Memory B cell (primary cell): ENCODE measurements around the gene SNAPC4.
"Not testable (repeated sequence)": the region's sequence is repeated elsewhere in the genome, so short reads cannot be mapped to it uniquely, and the experiment has no call there.

Experiments used
- ATAC-seq: fragments of 150-1000 bp; cut with Tn5 transposase; 2 replicates; pipeline ENCODE4 v1.10.0; 2021; ENCODE audit warnings: low read depth, mild to moderate bottlenecking, moderate library complexity
- DNase-seq, 2 donors: peaks; one replicate each; pipeline ENCODE4 v3.0.0; 2022; ENCODE audit warnings: low spot score in 2 of 2
- H3K27ac Mint-ChIP-seq: one replicate; pipeline ENCODE4 v1.8.0; 2022; ENCODE audit warnings: mild to moderate bottlenecking, moderate library complexity, mixed read lengths
- H3K27me3 Mint-ChIP-seq: one replicate; pipeline ENCODE4 v1.8.0; 2022; ENCODE audit warnings: mixed read lengths
- H3K36me3 Mint-ChIP-seq: one replicate; pipeline ENCODE4 v1.8.0; 2022; ENCODE audit warnings: mild to moderate bottlenecking, mixed read lengths
- H3K4me1 Mint-ChIP-seq: one replicate; pipeline ENCODE4 v1.8.0; 2022; ENCODE audit warnings: mixed read lengths
- H3K4me3 Mint-ChIP-seq: one replicate; pipeline ENCODE4 v1.8.0; 2022; ENCODE audit warnings: mild to moderate bottlenecking, moderate library complexity, mixed read lengths
- H3K9me3 Mint-ChIP-seq: one replicate; pipeline ENCODE4 v1.8.0; 2022; ENCODE audit warnings: mixed read lengths

SNAPC4 gene

DNA sequence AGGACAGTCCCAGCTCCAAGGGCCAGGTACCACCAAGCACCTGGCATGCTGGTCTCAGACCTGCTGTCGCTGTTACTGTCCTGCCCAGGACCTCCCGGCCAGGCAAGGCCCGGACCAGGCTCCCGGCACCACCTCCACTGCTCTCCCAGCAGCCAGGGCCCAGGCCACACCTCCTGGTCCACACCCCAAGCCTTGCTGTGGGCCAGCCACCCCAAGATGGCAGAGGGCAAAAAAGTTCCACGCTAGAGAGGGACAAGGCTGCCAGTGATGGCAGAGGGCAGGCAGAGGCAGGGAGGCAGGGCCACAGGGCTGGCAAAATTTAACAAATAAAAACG, 37.6 kb downstream of the SNAPC4 start:
- ATAC-seq, result no peak
- H3K4me3 Mint-ChIP-seq, result no peak overlapping the region
- H3K9me3 Mint-ChIP-seq, result no peaks in the 10 kb centered on the region
- no peak overlapping the region for H3K27ac Mint-ChIP-seq
- DNase-seq, result no peak
- peaks cover 6% of the 10 kb centered on the region for H3K4me1 Mint-ChIP-seq
- no peaks in the 10 kb centered on the region for H3K27me3 Mint-ChIP-seq
- peaks cover 1% of the 10 kb centered on the region for H3K36me3 Mint-ChIP-seq

DNA sequence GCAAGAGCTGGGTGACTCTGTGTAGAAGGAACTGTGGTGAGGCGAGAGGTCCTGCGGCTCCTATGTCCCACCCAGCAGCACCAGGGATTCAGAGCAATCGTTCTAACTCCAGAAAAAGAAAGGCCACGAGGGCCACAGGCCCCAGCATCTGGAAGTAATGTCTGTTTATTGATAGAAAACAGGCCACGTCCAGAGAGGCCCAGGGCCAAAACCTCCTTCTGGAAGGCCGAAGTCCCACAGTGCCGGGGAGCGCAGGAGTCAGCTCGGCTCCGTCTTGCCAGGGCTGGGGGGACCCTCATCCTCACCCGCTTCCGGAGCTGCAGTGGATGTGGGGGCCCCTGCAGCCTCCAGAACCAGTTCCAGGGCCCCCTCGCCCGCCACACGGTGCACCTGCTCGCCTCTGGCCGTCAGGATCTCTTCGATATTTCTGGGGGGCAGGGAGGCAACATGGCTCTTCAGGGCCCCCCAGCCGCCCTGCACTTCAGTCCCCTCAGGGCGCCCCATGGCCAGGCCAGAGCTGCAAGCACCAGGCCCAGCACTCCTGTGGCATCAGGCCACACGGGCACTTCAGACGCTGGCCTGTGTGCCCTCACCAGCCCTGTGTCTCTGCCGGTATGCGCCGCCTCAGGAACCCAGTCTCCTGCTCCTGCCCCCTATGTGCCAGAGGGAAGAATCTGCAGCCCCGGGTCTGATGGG, 38.1 kb downstream of the SNAPC4 start:
- H3K27me3 Mint-ChIP-seq, result no peaks in the 10 kb centered on the region
- H3K9me3 Mint-ChIP-seq, result no peaks in the 10 kb centered on the region
- ATAC-seq (no peak), DNase-seq (no peak)
- no peak overlapping the region for H3K27ac Mint-ChIP-seq
- H3K36me3 Mint-ChIP-seq, result peaks cover 1% of the 10 kb centered on the region
- peaks cover 6% of the 10 kb centered on the region for H3K4me1 Mint-ChIP-seq
- no peak overlapping the region for H3K4me3 Mint-ChIP-seq

DNA sequence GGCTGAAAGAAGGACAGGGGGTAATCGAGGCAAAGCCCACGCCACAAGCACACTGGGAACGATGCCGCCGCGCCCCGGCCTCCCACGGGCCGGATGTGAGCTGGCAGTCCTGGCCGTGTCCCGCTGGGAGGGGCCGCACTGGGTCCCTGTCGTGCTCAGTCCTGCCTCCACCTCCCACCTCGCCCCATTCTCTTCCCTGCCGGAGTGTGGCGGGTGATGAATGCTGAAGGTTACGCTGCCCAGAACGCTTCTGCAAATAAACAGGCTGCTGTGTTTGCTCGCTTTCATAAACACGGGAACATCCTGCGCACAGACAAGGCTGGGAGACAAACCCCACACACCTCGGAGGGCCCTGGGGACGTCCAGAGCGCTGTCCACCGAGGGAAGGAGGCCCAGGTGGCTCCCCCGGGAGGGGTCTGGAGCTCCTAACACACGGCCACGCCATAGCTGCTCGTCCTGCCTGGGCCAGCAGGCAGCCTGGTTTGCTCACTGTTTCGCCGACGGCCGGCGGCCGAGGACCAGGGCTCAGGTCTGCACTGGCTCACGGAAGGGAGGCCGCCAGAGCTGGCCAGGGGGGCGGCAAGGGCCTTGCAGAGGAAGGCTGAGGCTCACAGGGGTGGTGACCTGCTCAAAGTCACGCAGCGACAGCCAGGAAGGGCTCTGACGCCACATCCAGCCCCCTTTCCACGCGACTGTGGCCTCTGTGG, 38.8 kb downstream of the SNAPC4 start:
- peaks cover 1% of the 10 kb centered on the region for H3K36me3 Mint-ChIP-seq
- H3K4me1 Mint-ChIP-seq, result peaks cover 6% of the 10 kb centered on the region
- no peaks in the 10 kb centered on the region for H3K9me3 Mint-ChIP-seq
- H3K27me3 Mint-ChIP-seq, result peaks cover 2% of the 10 kb centered on the region
- ATAC-seq (no peak), DNase-seq (no peak)
- no peak overlapping the region for H3K27ac Mint-ChIP-seq
- no peak overlapping the region for H3K4me3 Mint-ChIP-seq

DNA sequence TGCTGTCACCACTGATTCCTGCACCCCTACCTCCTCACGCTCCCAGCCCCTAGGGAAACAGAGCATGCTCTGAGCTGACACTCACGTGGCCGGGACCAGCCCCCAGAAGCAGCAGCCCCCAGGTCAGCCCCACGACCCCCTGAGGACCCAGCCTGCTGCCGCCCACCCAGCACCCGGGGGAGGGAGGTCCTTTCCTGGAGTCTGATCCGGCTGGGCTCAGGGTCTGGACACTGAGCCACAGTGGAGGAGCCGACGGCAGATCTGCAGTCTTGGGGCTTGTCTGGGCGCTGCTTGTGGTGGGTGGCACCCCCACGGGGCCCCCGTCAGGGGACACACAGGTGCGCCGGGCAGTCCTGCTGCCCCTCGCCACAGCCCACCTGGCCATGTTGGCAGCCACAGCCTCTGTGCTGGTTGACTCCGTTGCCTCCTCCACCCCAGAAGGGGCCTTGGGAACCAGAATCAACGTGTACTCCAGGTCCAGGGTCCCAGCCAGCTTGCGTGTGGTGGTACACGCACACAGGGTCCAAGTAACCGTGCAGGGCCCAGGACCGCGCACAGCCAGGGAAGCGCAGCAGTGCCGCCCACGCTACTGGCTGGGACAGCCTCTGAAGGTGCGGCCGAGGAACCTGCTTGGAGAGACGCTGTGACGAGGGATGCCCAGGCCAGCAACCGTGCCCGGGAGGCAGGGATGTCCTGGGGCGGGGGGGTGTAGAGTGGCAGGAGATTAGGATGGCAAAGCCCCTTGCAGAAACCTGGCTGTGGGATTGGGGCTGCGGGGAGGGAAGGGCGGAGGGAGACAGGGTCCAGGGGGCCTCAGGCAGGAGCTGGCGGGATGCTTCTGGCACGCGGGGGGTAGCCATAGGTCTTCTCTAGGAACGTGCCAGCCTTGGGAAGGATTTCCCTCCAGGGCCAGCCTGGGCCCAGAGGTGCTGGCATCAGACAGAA, 39.9 kb downstream of the SNAPC4 start:
- Mint-ChIP-seq H3K27me3 (peaks cover 2% of the 10 kb centered on the region), H3K27ac (no peak overlapping the region), H3K4me3 (no peak overlapping the region), H3K9me3 (no peaks in the 10 kb centered on the region), H3K4me1 (no peaks in the 10 kb centered on the region), H3K36me3 (peaks cover 1% of the 10 kb centered on the region)
- ATAC-seq (no peak), DNase-seq (no peak)

DNA sequence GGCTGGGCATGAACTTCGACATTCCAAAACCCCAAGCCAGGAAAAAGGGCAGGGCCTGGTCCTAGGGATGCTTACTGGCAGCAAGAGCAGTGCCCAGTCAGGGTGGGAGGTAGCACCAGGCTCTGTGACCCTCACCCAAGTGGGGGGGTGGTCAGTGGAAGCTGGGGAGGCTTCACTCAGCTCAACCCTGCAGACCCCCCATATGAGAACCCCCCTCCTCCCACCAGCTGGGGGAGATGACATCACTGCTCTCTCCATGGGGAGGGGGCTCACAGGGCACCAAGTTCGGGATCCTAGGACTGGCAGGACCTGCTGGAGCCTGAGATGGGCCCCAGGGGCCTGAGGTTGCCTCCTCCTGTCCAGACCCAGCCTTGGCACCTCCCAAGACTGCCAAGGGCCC, 41.1 kb downstream of the SNAPC4 start:
- H3K4me3 Mint-ChIP-seq, result no peak overlapping the region
- peaks cover 4% of the 10 kb centered on the region for H3K4me1 Mint-ChIP-seq
- H3K9me3 Mint-ChIP-seq, result no peaks in the 10 kb centered on the region
- H3K27me3 Mint-ChIP-seq, result peaks cover 6% of the 10 kb centered on the region
- no peak overlapping the region for H3K27ac Mint-ChIP-seq
- H3K36me3 Mint-ChIP-seq, result peaks cover 1% of the 10 kb centered on the region
- no peak for ATAC-seq
- DNase-seq, result no peak

DNA sequence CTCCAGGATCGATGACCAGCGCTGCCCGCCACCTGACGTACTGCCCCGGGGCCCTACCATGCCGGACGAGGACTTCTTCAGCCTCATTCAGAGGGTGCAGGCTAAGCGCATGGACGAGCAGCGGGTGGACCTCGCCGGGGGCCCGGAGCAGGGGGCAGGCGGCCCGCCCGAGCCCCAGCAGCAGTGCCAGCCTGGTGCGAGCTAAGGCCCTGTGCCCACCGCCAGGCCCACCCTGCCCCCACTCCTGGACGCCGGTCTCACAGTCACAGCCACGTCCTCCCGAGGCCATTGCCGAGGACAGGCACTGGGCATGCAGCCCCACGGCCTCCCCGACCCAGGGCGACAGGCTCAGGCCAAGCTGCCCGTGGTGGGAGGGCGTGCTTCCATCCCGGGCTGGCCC, 42.0 kb downstream of the SNAPC4 start:
- Mint-ChIP-seq H3K4me3 (no peak overlapping the region), H3K9me3 (no peaks in the 10 kb centered on the region), H3K27ac (no peak overlapping the region), H3K27me3 (peaks cover 6% of the 10 kb centered on the region), H3K36me3 (peaks cover 1% of the 10 kb centered on the region), H3K4me1 (peaks cover 4% of the 10 kb centered on the region)
- DNase-seq, result no peak
- no peak for ATAC-seq

DNA sequence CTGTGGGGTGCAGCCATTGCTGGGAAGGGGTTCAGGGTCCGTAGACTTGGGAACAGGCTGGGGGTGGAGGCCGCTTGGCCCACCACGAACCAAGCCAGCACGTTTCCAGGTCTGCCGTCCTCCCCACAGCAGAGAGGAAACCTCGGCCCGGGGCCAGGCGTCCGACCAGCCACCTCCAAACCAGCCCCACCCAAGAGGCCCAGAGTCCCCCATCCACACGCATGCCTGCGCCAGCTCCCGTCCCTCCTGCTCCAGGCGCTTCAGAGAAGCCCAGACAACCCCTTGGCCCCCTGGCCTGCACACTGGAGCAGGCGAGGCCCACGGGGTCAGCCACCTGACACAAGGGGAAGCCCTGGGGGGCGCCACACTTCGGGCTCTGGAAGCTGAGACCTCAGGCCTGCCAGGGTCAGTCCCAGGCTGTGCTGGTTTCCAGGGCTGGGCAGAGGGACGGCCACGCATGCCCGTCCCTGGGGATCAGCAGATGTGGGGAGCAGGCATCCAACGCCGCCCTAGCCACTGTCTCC, 42.7 kb downstream of the SNAPC4 start:
- Mint-ChIP-seq H3K4me1 (peaks cover 4% of the 10 kb centered on the region), H3K9me3 (no peaks in the 10 kb centered on the region), H3K4me3 (no peak overlapping the region), H3K36me3 (no peaks in the 10 kb centered on the region), H3K27me3 (peaks cover 6% of the 10 kb centered on the region), H3K27ac (no peak overlapping the region)
- ATAC-seq (no peak), DNase-seq (no peak)

DNA sequence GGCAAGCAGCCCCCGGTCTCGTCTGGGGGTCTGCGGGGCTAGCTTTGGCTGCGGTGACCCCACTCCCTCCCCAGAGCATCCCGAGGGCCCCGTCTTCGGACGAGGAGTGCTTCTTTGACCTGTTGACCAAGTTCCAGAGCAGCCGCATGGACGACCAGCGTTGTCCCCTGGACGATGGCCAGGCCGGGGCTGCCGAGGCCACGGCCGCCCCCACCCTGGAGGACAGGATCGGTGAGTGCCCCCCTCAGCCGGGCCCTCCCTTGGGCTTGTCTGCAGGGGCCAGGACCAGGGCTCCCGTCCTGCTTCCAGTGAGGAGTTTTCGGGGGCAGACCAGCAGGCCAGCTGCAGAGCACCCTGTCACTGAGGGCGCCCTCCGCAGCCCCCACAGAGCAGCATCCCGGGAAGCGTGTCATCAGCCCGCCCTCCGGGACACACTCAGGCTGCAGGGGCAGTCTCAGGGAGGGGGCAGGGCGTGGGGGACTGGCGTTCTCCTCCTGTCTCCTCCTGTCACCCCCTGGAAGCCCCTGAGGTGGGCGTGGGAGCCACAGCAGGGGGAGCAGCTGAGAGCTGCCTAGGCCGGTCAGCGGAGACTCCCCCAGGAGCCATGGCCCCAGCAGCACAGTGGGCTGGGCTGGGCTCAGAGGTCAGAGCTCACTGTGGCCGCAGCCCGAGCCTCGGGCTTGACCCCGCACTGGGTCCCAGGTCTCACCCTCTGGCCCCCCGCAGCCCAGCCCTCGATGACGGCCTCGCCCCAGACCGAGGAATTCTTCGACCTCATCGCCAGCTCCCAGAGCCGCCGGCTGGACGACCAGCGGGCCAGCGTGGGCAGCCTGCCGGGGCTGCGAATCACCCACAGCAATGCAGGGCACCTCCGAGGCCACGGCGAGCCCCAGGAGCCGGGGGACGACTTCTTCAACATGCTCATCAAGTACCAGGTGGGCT, 44.1 kb downstream of the SNAPC4 start:
- Mint-ChIP-seq H3K27me3 (peaks cover 6% of the 10 kb centered on the region), H3K4me1 (peaks cover 4% of the 10 kb centered on the region), H3K27ac (no peak overlapping the region)

DNA sequence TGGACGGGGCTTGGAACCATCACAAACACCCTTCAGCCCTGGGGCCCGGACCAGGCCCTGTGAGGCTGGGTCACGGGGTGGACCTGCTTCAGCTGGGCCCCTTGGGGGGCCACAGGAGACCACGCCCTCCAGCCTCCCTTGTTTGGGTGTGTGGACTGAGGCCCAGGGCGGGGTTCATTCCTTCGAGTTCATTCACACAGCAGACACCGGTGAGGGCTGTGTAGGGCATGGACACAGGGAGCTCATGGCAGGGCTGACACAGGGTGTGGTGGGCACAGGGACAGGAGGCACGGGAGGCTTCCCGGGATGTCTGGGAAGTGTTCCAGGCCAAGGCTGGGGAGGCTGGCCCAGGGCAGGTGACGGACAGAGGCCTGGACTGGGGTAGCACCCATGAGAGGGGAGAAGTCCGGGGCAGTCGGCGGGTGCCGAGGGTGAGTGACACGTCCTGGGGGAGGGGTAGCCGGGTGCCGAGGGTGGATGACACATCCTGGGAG, 45.3 kb downstream of the SNAPC4 start:
- no peaks in the 10 kb centered on the region for H3K36me3 Mint-ChIP-seq
- H3K4me1 Mint-ChIP-seq, result peaks cover 4% of the 10 kb centered on the region
- no peak overlapping the region for H3K4me3 Mint-ChIP-seq
- ATAC-seq, result no peak
- H3K27me3 Mint-ChIP-seq, result peaks cover 8% of the 10 kb centered on the region
- no peak overlapping the region for H3K27ac Mint-ChIP-seq
- no peak for DNase-seq
- H3K9me3 Mint-ChIP-seq, result no peaks in the 10 kb centered on the region

More for the DNA sequence above, 44.1 kb downstream of the SNAPC4 start:
- Mint-ChIP-seq H3K9me3 (no peaks in the 10 kb centered on the region), H3K36me3 (no peaks in the 10 kb centered on the region), H3K4me3 (no peak overlapping the region)
- DNase-seq (no peak), ATAC-seq (no peak)

DNA sequence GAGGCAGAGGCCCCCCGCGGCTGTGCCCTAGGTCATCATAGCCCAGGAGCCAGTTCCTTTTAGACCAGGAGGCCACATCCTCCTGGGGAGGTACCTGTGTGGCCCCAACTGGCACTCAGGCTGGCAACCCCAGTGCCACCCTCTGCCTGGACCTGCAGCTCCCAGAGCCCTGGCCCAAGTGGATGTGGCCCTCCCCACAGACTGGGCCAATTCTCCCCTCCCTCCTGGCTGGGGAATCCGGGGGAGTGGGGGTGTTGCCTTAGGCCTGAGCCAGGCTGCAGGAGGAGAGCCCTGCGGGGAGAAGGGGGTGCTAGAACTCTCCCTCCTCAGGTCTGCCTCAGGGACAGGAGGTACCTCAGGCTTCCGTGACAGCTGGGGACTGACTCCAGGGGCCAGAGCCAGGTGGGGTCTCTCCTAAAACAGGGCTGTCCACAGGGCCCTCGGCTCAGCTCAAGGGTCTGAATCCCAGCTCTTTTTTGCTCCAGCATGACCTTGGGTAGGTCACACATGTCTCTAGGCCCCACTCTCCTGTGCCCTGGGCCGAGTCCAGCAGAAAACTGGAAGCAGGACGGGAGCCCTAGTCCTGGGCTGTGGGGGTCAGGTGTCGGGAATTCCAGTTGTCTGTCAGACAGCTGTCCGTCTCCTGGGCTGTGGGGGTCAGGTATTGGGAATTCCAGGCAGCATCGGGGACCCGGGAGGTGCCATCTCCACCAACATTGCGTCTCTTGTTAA, 46.0 kb downstream of the SNAPC4 start:
- no peak for ATAC-seq
- H3K27ac Mint-ChIP-seq, result no peak overlapping the region
- no peak overlapping the region for H3K4me3 Mint-ChIP-seq
- no peak for DNase-seq
- H3K27me3 Mint-ChIP-seq, result peaks cover 10% of the 10 kb centered on the region
- peaks cover 4% of the 10 kb centered on the region for H3K4me1 Mint-ChIP-seq
- H3K36me3 Mint-ChIP-seq, result no peaks in the 10 kb centered on the region
- H3K9me3 Mint-ChIP-seq, result no peaks in the 10 kb centered on the region

DNA sequence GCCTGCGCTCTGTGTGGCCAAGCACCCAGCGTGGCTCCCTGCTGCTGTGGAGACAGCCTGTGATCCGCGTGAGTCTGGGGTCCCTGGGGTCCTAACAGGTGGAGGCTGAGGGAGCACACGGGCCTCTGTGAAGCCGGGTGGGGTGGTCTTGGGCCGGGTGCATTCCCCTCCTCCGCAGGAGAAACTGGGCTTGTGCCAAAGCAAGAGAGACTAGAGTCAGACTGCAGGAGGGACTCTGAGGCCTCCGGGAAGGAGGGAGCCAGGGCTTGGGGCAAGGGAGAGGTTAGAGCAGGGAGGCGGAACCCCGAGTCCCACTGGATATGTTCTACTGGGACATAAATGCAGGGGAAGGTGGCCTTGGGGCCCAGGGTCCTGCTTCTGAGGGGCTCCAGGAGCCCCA, 46.9 kb downstream of the SNAPC4 start:
- H3K4me3 Mint-ChIP-seq, result no peak overlapping the region
- peaks cover 10% of the 10 kb centered on the region for H3K27me3 Mint-ChIP-seq
- no peaks in the 10 kb centered on the region for H3K36me3 Mint-ChIP-seq
- peaks cover 4% of the 10 kb centered on the region for H3K4me1 Mint-ChIP-seq
- DNase-seq (no peak), ATAC-seq (no peak)
- no peaks in the 10 kb centered on the region for H3K9me3 Mint-ChIP-seq
- H3K27ac Mint-ChIP-seq, result no peak overlapping the region

DNA sequence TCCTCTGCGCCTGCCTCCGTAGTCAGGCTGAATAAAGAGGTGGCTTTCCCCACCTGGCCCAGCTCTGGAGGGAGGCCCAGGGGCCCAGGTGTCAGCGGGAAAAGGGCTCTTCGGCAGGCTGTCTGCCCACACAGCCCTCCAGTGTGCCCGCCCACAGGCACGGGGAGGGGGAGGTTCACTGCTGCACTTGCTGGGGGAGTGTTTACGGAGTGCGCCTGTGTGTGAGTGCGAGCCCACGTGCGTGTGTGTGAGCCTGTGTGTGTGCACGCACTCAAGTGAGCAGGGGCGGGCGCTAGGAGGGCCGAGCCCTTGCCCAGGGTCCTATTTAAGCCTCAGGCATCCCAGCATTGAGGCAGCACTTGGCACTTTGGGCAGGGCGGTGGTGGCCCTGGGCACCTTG, 47.3 kb downstream of the SNAPC4 start:
- peaks cover 4% of the 10 kb centered on the region for H3K4me1 Mint-ChIP-seq
- peaks cover 10% of the 10 kb centered on the region for H3K27me3 Mint-ChIP-seq
- no peaks in the 10 kb centered on the region for H3K9me3 Mint-ChIP-seq
- H3K36me3 Mint-ChIP-seq, result no peaks in the 10 kb centered on the region
- H3K4me3 Mint-ChIP-seq, result no peak overlapping the region
- ATAC-seq (peak; percentile 20), DNase-seq (no peak)
- H3K27ac Mint-ChIP-seq, result no peak overlapping the region

DNA sequence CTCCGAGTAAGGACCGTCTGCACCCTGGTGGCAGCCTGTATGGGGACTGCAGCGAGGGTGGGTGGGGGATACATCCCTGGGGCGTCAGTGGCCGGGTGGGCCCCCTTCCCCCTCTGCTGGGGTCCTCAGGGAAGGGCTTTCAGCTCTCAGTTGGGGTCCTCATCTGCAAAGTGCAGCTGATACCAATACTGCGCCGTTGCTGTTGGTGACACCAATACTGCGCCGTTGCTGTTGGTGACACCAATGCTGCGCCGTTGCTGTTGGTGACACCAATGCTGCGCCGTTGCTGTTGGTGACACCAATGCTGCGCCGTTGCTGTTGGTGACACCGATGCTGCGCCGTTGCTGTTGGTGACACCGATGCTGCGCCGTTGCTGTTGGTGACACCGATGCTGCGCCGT, 48.1 kb downstream of the SNAPC4 start:
- H3K27me3 Mint-ChIP-seq, result peaks cover 10% of the 10 kb centered on the region
- not testable (repeated sequence) for H3K27ac Mint-ChIP-seq, H3K36me3 Mint-ChIP-seq, ATAC-seq, H3K9me3 Mint-ChIP-seq, H3K4me1 Mint-ChIP-seq, DNase-seq, H3K4me3 Mint-ChIP-seq
